Cardiac septum (tissue), 1 donor: ENCODE data around the gene CMTM4. TPM values are rescaled to one million over a fixed set of nuclear protein-coding genes. Genes with fewer than 3 reads are reported as not detected.
"Not testable (repeated sequence)": the region's sequence is repeated elsewhere in the genome, so short reads cannot be mapped to it uniquely, and the experiment has no call there.

Source experiments
- DNase-seq: peaks from one replicate; pipeline ENCODE4 v3.0.0-alpha.2; 2020; ENCODE audit warnings: low spot score
- intact Hi-C: fragments of 100-400 bp; cut with DNase I; formaldehyde crosslinking; loops from one replicate; pipeline ENCODE4 v1.14.0; 2022
- total RNA-seq: library from RNA; stranded (reverse); fragmentation: NEBNext Ultra II Directional; extraction: Animal tissue kit (Norgen Biotek cat#: 25700); gene quantifications from one replicate; pipeline ENCODE4 v1.2.1, GENCODE V29; 2021
- donor health status: DM: no; HTN: no; CAD: no.

Gene CMTM4
- total RNA-seq, 1 donor from 2014 or later = 10.4 TPM

- DNase-seq = no peak
- intact Hi-C loops = no loop called here
Observed at GRCh38 chr16:66711581-66711980, 15.0 kb upstream of the CMTM4 start.

- DNase-seq = no peak
Observed at GRCh38 chr16:66706506-66706880, 9.9 kb upstream of the CMTM4 start.

DNA sequence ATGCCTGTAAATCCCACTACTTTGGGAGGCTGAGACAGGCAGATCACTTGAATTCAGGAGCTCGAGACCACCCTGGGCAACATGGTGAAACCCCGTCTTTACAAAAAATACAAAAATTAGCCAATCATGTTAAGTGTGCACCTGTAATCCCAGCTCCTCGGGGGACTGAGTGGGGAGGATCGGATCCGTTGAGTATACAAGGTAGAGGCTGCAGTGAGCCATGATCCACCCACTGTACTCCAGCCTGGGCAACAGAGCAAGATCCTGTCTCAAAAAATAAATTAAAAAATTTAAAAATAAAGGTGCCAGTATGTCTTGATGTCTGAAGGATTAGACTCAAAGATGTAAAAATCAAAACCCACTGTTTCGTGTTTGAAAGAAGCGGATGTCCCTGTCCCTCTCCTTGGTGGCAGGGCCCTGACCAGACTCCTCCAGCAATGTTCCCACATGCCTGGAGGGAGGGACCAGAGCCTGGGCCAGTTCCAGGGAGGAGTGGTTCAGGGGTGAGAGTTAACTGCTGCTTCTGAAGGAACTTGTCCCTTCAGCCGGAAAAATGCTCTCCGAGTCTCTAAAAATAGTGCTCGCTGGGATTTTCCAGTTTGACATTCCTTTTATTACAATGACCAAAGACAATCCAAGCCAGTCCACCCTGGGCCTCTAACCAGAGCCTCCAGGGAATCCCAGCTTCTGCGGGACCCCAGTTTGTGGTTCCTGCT, 9.4 kb upstream of the CMTM4 start:
- no peak for DNase-seq
- intact Hi-C loops = no loop called here

More at GRCh38 chr16:66706506-66706880, 9.9 kb upstream of the CMTM4 start:
- intact Hi-C loops = no loop called here

GRCh38 chr16:66703406-66704215, 7.1 kb upstream of the CMTM4 start:
- no peak for DNase-seq

GRCh38 chr16:66701516-66701915, 5.0 kb upstream of the CMTM4 start:
- intact Hi-C loops = no loop called here

More at GRCh38 chr16:66703406-66704215, 7.1 kb upstream of the CMTM4 start:
- intact Hi-C loops = no loop called here

DNA sequence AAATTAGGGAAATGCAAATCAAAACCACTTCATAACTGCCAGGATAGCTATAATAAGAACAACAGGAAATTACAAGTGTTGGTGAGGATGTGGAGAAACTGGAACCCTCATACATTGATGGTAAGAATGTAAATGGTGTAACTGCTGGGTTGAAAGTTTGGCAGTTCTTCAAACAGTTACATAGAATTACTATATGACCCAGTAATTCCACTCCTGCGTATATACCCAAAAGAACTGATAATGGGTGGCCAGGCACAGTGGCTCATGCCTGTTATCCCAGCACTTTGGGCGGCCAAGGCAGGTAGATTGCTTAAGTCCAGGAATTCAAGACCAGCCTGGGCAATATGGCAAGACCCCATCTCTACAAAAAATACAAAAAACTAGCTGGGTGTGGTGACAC, 4.5 kb upstream of the CMTM4 start:
- DNase-seq = no peak
- intact Hi-C loops = no loop called here

More at GRCh38 chr16:66701516-66701915, 5.0 kb upstream of the CMTM4 start:
- DNase-seq = no peak

GRCh38 chr16:66699898-66700297, 3.4 kb upstream of the CMTM4 start:
- DNase-seq = no peak
- intact Hi-C loops = loop anchor here (5.0 kb wide), 1 partner anchor 93 kb away; no protein-coding TSS in a partner anchor

- DNase-seq = no peak
- intact Hi-C loops = loop anchor here (5.0 kb wide), 1 partner anchor 91 kb away; no protein-coding TSS in a partner anchor
Observed at GRCh38 chr16:66698046-66698445, 1.5 kb upstream of the CMTM4 start.

DNA sequence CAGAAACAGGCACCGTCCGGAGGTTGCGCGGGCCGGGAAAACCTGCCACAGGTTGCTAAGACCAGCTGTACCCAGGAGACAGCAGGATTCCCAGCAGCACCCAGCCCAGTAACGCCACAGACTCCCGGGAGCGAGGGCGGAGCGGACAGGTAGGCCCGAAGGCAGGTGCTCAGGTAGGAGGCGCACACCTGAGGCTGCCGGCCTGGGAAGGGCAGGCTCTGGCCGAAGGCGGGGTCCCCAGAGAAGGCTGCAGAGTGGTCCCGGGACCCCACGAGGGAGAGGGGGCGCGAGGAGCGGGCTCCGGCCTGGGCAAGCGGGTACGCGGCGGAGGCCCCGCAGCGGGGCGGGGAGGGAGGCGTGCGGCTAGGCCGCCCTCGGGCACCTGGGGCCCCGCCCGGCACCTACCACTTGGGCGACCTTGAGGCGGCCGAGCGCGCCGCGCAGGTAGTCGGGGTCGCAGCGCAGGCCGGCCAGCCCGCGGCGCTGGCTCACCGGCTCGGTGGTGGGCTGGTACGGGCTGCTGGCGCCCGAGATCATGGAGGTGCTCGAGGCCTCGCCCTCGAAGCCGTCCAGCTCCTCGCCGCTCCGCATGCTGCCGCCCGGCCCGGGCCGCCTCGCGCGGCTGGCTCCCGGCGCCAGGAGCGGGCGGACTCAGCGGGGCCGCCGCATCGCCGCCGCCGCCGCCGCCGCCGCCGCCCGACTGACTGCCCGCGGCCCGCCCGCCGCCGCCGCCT, 441 bp downstream of the CMTM4 start:
- DNase-seq = no peak
- intact Hi-C loops = loop anchor here (5.0 kb wide), 1 partner anchor 89 kb away; no protein-coding TSS in a partner anchor

- DNase-seq = no peak
- intact Hi-C loops = loop anchor here (5.0 kb wide), 1 partner anchor 88 kb away; no protein-coding TSS in a partner anchor
Observed at GRCh38 chr16:66695471-66695934, 1.0 kb downstream of the CMTM4 start.

DNA sequence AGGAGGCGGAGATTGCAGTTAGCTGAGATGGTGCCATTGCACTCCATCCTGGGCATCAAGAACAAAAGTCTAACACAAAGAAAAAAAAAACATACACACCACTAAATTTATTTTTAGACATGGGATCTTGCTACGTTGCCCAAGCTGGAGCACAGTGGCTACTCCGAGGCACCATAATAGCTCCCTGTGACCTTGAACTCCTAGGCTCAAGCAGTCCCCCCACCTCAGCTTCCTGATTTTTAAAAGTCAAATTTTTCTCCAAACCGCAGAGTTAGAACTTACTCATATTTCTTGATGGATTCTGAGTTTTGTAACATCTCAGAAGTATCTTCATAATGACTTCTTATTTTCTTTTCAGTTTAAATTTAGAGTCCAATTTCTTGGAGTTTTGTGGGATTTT, 3.4 kb downstream of the CMTM4 start:
- no peak for DNase-seq
- intact Hi-C loops = no loop called here

- DNase-seq = no peak
- intact Hi-C loops = no loop called here
Observed at GRCh38 chr16:66692341-66692740, 4.2 kb downstream of the CMTM4 start.

GRCh38 chr16:66691234-66691633, 5.3 kb downstream of the CMTM4 start:
- intact Hi-C loops = no loop called here
- no peak for DNase-seq

DNA sequence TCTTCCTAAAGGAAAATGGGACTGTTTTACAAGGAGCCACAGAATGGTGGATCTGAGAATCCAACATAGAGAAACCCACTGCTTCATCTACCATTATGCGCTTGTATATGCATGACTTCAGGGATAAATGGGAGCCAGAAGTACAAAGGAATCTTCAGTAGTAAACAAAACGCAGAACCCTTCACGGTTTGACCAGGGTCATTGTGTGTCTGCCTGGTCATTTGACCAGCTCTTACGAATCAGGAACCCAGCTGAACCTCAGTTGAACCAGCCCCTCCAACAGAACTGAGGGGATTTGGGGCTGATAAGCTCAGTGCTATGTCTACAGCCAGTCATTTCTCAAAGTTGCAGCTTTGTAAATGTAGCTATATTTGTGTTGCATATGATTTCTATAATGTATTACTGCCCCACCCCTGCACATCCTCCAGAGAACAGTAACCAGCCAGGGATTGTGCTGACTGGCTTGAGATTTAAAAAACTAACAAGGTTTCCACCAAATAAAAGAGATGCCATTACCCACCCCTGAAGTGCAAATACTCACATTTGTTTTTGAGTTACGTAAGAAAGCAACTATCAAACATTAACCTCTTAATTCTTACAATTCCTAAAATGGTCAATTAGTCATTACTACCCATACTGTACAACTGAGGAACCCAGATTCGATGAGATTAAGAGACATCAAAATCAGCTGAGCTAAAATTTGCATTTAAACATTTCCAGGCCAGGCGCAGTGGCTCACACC, 6.3 kb downstream of the CMTM4 start:
- intact Hi-C loops = no loop called here
- no peak for DNase-seq

DNA sequence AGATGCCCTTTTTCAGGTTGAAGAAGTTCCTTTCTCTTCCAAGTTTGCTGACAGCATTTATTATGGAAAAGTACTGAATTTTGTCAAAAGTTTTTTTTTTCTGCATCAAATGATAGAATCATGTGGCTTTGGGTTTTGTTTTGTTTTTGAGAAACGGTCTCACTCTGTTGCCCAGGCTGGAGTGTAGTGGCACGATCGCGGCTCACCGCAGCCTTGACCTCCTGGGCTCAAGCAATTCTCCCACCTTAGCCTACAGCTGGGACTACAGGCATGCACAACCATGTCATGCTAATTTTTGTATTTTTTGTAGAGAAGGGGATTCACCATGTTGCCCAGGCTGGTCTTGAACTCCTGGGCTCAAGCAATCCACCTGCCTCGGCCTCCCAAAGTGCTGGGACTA, 7.3 kb downstream of the CMTM4 start:
- DNase-seq = no peak

GRCh38 chr16:66687906-66688625, 8.5 kb downstream of the CMTM4 start:
- intact Hi-C loops = no loop called here
- no peak for DNase-seq

More for the DNA sequence above, 7.3 kb downstream of the CMTM4 start:
- intact Hi-C loops = no loop called here

DNA sequence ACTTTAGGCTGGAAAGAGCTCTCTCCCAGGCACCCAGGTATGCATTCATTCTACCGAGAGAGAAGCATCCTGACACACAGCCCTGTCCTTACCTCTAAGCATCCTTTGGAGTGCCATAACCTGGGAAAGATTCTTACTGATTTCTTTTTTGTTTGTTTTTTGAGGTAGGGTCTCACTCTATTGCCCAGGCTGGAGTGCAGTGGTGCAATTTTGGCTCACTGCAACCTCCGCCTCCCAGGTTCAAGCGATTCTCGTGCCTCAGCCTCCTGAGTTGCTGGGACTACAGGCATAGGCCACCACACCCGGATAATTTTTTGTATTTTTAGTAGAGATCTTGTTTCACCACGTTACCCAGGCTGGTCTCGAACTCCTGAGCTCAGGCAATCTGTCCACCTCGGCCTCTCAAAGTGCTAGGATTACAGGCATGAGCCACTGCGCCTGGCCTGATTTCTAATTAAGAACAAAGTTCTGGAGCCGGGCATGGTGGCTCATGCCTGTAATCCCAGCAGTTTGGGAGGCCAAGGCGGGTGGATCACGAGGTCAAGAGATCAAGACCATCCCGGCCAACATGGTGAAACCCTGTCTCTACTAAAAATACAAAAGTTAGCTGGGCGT, 10.9 kb downstream of the CMTM4 start:
- intact Hi-C loops, DNase-seq: not testable (repeated sequence)

DNA sequence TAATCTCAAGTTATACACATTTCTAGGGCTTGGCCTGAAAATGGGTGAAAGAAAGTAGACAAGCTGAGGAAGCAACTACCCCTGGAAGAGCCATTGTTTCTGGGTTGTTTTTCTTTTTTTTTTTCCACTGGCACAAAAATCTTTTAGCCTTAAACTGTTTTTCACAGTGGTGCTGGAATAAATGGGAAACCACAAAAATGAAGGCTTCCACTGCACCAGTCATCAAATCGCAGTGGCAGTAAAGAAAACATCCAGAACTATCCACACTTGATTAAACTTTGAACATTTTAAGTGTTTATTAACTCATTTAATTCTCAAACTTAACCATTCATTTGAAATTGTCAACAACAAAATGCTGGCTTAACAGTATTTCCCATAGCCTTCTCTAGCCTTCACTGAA, 14.3 kb downstream of the CMTM4 start:
- intact Hi-C loops = no loop called here
- no peak for DNase-seq
